GM19043 (cell line): ENCODE measurements around the gene SMIM36.
A peak's percentile ranks its signal among the peaks of the same experiment; 100 is the strongest.
"Not testable (repeated sequence)": the region's sequence is repeated elsewhere in the genome, so short reads cannot be mapped to it uniquely, and the experiment has no call there.

Experiments used
- ATAC-seq: cut with Tn5 transposase; IDR thresholded peaks from one replicate; pipeline ENCODE4 v1.9.1; 2021; ENCODE audit warnings: low read depth; ENCODE audit not compliant: unreplicated experiment

SMIM36 gene

DNA sequence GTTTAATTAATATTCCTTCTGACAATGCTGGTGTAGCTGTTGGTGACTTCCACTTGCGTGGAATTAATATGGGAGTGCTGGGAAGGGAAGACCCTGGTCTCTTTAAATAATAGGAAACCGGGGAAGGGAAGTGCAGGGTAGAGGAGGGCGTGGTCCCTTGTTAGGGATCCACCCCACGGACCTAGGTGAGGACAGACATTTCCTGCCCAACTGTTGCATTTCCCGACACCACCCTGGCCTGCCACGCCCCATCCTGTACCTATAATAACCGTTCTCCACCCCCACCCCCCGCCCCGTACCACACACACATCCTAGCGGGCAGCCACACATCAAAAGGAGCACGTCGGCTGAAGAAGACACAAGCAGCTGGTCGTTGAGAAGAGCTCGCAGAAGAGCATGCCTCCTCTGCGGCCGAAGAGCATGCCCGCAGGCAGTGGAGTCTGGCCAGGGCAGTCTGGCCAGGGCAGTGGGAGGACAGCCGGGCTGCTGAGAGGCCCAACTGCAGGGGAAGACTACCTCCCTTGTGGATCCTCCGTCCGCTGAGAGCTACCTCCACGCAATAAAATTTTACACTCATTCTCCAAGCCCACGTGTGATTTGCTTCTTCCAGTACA is 52.9 kb downstream of the SMIM36 start:
- ATAC-seq = no peak

DNA sequence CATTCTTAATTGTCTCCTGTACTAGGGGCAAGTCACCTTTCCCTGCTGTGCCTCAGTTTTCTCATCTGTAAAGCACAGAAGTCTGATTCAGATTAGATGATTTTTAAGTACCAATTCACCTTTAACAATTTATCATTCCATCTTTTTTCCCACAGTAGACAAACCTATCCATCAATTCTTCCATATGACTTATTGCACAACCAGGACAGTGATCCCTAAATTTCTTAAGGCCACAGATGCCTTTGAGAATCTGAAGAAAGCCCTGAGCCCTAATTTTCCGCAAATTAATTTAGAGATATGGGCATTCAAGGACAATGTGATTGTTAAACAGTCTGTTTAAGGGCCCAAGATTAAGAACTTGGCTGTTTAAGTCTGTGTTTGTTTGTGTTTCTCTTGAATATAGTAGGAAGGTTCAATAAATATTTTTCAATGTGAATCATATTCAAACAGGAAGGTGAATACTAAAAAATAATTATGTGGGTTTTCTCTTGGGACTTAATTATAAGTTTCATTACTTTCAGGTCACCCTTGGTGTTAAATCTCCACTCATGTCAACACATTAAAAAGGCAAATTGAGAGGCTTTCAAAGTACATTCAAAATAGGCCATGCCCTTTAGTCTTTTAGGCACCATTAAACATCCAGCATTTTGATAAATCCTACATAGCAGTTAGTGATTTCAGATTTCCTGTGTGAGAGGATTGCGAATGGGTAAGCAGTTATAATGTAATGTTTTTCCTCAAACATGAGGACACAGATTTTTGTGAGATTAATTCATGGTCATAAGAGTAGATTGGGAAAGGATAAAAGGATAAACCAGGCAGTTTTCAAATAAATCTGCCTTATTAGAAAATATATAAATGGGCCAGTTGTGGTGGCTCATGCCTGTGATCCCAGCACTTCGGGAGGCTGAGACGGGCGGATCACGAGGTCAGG is 54.7 kb downstream of the SMIM36 start:
- no peak for ATAC-seq

DNA sequence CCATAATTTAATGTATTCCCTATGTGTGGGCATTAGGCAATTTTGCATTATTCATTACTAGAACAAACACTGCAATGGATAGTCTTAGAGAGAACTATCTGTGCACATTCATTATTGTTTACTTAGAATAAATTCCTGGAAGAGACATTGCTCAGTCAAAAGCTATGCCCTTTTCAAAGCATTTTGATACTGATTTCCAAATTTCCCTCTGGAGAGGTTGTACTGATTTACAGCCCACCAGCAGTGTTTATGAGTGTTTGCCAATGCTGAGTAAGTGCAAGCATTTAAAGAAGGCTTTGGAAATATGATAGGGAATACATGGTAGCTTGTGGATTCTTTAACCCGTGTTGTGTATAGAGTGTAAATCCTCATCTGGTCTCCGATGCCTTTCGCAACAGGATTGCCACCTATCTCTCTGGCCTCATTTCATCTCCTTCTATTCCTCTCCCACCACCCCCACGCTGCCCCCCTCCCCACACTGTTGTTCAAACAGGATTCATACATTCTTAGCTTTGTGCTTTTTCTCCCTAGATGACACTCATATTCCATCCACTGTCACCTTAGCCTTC is 56.3 kb downstream of the SMIM36 start:
- ATAC-seq = no peak

DNA sequence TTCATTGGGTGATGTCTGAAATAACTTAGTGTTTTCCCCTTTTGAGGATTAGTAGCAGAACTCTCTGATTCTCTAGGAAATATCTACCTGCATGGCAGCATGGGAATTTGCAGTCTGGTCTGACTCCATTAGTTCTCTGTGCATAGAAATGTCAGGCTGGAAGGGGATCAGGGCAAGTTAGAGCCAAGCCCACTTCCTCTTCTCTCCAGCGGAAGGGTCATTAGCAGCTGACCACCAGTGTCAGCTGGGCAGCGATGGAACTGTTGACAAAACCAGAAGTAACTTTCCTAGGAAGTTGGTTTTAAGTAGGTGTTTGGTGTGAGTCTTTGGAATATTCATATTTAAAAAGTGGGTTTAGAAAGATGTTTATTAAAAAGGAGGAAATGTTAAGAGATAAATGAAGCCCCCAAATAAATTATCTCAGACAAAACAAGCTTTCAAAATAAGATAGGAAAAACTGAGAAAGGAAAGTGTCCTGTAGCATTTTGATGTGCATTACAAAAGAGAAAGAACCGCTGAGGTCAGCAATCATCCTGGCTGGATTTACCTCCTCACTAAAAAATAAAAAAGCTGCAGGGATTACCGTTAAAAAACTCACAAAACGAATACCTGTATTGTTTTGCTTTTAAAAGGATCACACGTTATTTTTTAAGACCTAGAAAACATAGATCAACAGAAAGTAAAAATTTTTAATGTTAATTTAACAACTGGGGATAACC is 57.3 kb downstream of the SMIM36 start:
- no peak for ATAC-seq

DNA sequence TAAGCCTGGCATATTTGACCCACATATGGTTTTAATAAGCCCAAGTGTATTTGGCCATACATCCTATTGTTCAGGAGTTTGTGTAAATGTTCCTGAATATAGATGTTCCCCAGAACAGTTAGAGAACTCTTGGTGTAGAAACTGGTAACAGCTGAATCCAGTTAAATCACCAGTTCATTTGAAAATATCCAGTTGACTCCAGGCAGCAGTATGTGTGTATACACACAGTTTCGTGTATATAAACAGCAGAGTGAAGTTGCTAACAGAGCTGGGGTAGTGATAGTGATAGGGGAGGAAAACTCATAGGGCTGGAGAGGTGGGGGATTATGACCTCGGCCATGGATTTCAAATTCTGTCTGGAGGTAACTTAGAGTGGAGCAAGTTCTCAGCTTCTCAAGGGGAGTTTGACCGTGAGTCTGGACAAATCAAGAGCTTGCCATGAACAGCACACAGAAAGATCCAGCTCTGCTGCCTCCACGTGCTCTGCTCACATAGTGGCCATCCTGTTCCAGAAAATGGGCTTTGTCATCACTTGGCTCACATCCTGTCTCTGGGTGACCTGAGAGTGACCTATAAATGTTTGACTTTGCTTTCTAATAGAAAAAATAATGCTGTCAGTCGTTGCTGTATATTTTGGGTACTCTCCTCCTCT is 59.0 kb downstream of the SMIM36 start:
- ATAC-seq = peak; percentile 76

DNA sequence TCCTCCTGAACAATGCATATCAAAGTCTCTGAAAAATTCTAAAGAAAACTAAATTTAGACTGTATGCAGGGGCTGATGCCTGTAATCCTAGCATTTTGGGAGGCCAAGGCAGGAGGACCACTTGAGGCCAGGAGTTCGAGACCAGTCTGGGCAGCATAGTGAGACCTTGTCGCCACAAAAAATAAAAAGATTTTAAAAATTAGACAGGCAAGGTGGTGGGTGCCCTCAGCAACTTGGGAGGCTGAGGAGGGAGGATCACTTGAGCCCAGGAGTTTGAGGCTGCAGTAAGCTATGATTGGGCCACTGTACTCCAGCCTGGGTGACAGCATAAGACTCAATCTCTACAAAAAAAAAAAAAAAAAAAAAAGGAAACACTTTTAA is 59.5 kb downstream of the SMIM36 start:
- no peak for ATAC-seq

DNA sequence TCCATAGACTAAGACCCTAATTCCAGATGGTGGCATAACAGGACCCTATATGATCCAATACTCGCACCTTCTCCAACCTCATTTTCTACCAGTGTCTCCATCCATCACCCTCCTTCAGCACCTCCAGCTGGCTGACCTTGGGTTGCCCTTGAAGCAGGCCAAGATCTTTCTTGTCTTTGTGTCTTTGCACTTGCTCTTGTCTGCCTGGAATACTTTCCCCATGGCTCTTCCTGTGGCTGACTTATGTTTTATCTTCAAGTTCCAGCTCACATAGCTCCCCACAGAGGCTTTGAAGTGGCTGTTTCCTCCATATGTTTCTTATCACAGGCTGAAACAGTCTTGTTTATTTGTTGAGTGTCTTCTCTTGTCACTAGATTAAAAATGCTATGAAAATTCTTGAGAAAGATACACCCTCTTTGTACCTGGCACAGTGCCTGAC is 60.0 kb downstream of the SMIM36 start:
- ATAC-seq = no peak

DNA sequence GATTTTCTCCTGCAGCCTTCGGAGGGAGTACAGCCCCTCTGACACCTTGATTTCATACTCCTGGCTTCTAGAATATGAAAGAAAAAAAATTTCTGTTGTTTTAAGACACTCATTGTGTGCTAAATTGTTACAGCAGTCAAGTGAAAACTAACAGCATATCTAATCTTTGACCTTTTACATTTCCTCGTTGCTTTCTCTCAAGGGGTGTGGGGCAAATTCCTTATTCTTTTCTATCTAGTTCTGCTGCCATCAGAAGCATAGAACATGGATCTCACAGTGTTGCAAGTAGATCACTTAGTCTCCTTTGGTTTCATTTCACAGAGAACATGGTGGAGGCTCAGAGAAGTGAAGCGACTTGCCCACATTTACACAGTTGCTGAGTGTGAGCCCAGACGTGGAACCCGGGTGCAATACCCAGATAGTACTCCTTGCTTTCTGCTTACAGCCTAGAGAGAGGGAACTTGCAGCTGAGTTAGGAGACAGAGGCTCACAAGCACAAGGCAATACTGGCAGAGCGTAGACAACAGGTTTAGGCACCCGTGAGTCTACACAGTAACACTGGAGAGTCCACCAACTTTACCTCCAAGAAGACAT is 60.9 kb downstream of the SMIM36 start:
- ATAC-seq = no peak

DNA sequence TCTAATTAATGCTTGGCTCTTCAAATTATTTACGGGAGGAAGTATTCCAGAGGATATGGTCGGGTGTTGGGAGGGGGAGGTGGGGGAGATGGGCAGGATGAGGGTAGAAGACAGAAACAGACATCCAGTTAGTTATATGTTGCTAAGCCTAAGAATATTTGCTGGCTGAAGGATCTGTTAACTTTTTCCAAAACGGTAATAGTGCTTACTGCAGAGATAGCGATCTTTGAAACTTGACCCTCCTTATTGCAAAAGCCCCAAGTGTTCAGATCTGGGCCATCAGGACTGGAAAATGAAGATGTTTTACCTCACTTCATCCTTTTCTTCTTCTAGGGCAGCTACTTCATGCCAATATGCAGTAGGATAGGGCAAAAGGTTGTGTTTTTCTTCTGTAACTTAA is 62.6 kb downstream of the SMIM36 start:
- ATAC-seq = no peak

DNA sequence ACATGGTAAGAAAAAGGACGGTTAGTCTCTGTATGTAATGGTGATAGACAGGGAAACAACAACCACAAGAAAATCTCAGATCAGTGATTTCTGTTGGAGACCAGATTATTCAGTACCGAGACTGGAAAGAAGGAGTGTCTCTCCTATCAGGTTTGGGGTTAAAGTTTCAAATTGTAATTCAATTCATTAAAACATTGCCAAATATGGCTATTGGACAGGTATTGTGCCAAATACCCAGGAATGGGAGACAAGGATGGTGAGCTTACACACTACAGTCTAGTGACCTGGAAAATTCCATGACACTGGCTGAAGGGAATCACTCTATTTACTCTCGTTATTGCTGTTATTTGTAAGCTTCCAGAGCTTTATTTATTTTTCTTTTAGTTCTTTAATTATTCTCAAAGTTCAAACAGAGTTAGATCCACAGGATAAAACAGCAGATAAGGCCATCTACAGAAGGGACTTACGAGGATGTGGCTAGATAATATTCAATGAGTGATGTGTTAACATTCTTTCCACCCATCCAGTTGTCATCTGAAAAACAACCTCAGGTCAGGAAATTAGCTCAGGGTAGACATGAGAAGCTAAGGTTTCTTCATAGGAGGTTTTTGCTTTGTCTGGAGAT is 64.6 kb downstream of the SMIM36 start:
- no peak for ATAC-seq

DNA sequence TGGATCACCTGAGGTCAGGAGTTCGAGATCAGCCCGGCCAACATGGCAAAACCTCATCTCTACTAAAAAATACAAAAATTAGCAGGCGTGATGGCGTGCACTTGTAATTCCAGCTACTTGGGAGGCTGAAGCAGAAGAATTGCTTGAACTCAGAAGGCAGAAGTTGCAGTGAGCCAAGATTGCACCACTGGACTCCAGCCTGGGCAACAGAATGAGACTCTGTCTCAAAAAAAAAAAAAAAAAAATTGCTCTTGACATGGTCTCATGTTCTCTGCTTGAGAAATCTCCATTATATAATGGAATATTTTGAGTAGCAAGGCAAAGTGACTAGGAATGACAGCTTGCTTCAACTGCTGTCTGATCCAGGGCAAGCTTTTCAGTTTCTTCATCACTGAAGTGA is 65.2 kb downstream of the SMIM36 start:
- ATAC-seq = not testable (repeated sequence)

DNA sequence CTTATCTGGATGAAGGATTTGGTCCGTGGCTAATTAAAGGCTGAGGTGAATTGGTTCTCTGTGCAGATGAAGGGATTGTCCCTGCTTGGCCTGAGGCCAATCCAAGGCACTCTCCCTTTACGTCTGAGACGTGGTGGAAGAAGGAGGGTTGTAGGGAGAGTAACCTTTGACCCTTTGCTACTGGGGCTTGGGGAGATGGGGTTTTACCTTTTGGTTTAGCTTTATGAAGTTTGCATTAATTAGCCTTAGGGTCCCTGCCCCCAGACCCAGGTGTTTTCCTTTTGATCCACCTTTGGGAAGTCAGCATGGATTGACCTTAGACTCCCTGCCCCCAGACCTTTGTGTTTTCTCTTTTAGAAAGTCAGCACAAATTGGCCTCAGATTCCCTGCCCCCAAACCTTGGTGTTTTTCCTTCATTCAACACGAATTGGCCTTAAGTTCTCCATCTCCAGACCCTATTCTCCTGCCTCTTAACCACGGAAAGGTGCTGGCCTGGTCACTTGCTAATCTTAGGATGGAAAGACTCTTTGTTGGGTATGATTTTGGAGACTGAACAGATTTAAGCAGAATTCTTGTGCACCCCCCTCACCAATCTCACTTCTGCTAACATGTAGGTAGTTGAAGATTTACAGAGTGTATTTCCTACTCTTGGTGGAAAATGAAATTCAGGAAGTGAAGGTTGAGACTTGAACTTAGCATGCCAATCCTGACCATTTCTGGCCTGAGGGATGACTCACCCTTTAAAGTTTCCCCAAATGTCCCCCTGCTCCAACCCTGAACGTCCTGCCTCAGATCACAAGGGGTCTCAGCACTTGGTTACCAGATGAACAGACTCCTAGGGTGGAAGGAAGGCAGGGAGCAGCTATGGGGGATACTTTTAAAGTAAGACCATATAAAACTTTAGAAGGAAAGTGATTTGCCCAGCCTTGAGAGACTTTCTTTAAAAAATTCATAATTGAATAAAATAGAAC is 66.5 kb downstream of the SMIM36 start:
- ATAC-seq = peak; percentile 86

DNA sequence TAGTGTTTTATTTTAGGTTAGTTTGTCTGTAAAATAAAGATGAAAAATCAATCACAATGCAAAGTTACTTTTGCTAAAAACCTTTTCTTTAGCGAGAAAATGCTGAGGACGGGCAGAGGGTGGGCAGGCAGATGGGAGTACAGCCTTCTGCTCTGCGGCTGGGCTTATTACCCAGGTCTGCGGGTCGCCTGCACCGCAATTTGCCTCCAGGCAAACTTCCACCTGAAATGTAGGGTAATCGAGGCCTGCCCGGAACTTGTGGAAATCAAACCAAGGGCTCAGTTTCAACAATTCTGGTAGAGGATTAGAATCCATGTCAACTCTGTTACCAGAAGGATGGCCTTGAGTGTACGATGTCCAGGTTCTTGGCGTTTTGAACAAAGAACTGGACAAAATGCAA is 67.3 kb downstream of the SMIM36 start:
- ATAC-seq = no peak

DNA sequence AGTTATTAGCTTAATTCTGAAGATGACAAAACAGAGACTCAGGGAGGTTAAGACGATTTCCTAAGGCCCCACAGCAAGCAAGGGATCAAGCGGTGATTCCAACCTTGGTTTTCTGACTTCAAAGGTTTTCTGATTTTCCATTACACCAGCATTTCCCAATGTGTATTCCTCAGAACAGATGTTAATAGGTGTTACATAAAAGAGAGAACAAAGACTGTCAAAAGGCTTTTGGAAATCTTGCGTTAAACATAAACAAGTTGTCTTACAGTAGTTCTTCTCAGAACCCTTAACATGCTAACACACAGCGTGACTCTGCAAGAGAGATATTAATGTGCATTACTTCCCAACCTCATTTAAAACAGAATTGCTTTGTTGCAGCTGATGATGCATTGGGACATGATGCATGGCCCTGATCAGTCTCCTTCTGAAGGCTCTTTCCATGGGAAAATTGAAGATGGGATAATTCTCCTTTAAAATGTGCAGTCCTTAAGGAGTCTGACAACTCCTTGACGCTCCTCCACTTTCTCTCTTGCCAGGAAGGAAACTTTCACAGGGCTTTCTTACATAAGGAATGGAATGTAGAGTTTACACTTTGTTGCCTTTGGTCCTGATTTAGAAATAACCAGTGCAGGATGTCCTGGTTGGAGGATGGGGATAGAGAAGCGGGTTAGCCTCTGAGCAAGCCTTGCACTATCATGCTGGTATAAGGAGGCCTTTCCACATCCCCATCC is 68.1 kb downstream of the SMIM36 start:
- no peak for ATAC-seq

DNA sequence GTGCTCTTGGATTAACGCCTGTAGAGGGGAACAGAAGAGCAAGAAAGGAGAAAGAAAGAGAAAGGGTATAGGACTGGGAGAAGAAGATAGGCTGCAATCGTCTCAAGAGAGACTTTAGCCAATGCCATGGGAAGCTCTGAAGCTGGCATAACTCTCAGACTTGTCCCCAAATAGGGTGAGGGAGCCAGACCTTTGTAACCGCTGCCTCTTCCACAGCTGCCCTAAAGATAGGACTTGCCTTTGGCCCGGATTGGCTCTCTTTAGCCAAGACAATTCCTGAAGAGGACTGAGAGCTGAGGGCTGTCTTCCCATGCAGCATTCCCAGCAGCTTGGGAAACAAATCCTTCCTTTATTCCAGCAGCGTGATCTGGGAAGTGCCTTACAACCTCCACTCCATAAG is 68.8 kb downstream of the SMIM36 start:
- ATAC-seq = no peak

DNA sequence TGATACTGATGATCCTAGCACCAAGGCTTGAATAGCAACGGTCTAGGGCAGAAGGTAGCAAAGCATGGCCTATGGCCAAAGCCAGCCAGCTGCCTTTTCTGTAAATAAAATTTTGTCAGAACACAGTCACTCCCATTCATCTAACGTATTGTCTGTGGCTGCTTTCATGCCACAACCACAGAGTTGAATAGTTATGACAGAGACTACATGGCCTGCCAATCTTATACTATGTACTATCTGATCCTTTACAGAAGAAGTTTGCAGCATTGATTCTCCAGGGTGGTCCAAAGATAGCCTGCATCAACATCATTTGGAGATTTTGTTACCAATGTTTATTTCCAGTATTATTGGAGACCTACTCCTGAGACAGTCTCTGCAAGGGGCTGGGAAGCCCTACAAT is 69.7 kb downstream of the SMIM36 start:
- no peak for ATAC-seq

DNA sequence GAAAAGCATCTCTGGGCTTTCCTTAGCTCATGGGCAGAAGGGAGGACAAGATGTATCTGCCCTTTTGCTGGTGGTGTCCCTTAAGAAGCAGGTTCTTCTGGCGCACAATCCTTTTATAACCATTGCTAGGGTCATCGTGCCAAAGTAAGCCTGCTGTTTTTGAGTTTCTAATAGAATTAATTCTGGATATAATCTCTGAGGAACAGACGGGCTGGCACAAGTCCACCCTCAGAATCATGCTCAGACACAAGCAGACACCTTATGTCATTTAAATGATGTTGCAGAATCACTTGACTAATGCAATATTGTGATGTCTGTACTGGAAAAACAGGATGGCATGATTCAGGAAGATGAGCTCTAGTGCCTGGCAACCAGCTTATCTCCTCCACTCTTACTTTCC is 70.9 kb downstream of the SMIM36 start:
- no peak for ATAC-seq

DNA sequence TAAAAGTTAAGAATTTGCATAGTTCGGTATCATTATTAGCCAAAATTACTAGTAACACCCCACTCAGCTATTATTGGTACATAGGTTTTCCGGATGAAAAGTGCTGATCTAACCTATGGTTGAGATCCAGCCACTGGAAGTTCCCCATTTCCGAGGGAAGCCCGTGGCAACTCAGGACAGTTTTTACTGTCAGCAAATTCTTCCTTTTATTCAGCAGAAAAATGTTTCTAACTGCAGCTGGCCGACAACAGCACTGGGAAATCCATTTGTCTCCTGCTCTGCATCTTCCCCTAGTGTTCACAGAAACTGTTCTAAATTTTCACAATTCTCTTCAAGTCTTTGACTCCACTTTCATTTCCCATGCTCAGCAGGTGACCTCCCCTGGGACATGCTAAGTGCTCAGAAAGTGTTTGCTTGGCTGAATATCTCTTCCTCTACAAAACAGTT is 74.1 kb downstream of the SMIM36 start:
- peak; percentile 74 for ATAC-seq
